HUES64 (cell line): Measurements from ENCODE around the gene LCN9.

ENCODE experiments used
- H3K27ac ChIP-seq: 2 replicates; pipeline ENCODE4 v1.7.0; 2013; ENCODE audit warnings: low read depth, low read length, inconsistent platforms
- H3K27me3 ChIP-seq: 2 replicates; pipeline ENCODE4 v1.6.1; 2013; ENCODE audit warnings: mild to moderate bottlenecking, low read length; ENCODE audit not compliant: insufficient read depth
- H3K36me3 ChIP-seq: 2 replicates; pipeline ENCODE4 v1.6.1; 2013; ENCODE audit warnings: mild to moderate bottlenecking, low read length; ENCODE audit not compliant: insufficient read depth
- H3K4me1 ChIP-seq: 2 replicates; pipeline ENCODE4 v1.6.1; 2013; ENCODE audit warnings: mild to moderate bottlenecking, low read length, moderate library complexity; ENCODE audit not compliant: insufficient read depth
- H3K4me3 ChIP-seq: 2 replicates; pipeline ENCODE4 v1.5.1; 2013; ENCODE audit warnings: mild to moderate bottlenecking, low read length, moderate library complexity
- H3K9ac ChIP-seq: 2 replicates; pipeline ENCODE4 v1.6.1; 2013; ENCODE audit warnings: mild to moderate bottlenecking, low read depth, low read length
- H3K9me3 ChIP-seq: 2 replicates; pipeline ENCODE4 v1.6.1; 2013; ENCODE audit warnings: low read depth, low read length; ENCODE audit not compliant: insufficient read depth
- WGBS: fragments of 150-250, 120-280 bp; methylation state at CpG from one replicate; pipeline ENCODE4 v1.1.7; 2013; ENCODE audit warnings: missing lambda C conversion rate; 5-methylcytosine and 5-hydroxymethylcytosine counted together

LCN9 gene

DNA sequence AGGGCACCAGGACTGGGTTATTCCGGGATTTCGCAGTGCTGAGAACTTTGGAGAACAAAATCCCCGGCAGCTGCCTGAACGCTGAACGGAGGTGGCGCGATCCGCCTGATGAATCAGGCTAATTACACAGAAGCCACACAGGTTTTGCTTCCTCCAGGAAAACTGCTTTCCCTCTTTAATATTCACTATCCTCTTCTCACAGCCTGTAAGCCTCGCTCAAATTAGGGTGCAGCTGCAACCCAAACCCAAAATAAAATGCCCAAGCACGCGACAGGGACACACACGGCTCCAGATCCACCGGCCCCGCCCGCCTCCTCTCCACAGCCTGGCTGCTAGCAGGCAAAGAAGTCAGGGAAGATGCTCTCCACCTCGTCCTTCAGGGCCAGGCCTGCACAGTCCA, 30.2 kb downstream of the LCN9 start:
- H3K36me3 ChIP-seq = no peaks in the 10 kb centered on the region
- H3K27me3 ChIP-seq = no peaks in the 10 kb centered on the region
- H3K9me3 ChIP-seq = no peaks in the 10 kb centered on the region
- H3K4me3 ChIP-seq = no peak overlapping the region
- 93% methylated on average over 16 of the region's 16 CpGs for WGBS
- no peak overlapping the region for H3K27ac ChIP-seq
- H3K4me1 ChIP-seq = no peaks in the 10 kb centered on the region
- no peak overlapping the region for H3K9ac ChIP-seq

DNA sequence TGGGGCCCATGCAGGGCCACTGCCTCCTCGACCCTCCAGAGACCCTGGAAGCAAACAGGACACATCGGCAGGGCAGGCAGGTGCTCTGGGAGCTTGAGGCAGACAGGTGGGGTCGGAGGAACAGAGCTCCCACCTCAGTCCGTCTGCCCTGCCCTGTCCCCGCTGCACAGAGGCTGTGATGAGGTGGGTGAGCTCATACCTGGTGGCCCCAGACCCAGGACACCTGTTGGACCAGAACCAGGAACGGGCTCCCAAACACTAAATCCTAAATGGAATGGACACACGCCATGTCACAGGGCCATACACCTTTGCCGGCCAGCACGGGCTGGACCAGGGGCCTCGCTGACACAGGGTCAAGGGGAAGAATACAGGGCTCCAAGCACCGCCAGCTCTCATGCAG, 30.7 kb downstream of the LCN9 start:
- Histone ChIP-seq H3K36me3 (no peaks in the 10 kb centered on the region), H3K9me3 (no peaks in the 10 kb centered on the region), H3K27me3 (no peaks in the 10 kb centered on the region), H3K27ac (no peak overlapping the region), H3K4me3 (no peak overlapping the region), H3K9ac (no peak overlapping the region), H3K4me1 (no peaks in the 10 kb centered on the region)
- 93% methylated on average over 11 of the region's 11 CpGs for WGBS

- Histone ChIP-seq H3K4me3 (no peak overlapping the region), H3K9ac (no peak overlapping the region), H3K27me3 (no peaks in the 10 kb centered on the region), H3K9me3 (no peaks in the 10 kb centered on the region), H3K36me3 (no peaks in the 10 kb centered on the region), H3K27ac (no peak overlapping the region), H3K4me1 (no peaks in the 10 kb centered on the region)
- 79% methylated on average over 18 of the region's 18 CpGs for WGBS
Measured at GRCh38 chr9:135694414-135694813, 31.3 kb downstream of the LCN9 start.

DNA sequence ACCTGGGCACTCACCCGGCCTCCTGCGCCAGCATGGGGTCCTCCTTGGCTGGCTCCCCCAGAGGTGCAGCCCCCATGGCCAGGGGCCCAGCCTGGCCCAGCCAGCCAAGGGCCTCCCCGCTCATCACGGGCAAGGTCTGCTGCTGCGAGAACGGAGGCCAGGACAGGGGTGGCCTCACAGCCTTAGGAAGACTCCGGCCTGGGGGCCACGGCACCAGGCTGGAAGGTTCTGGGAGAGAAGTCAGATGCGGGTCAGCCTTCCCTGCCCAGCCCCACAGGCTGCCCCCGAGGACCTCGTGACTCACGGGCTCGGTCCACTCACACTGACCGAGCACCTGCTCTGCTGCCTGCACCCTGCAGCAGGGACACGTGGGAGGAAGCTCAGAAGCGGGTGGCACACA, 31.9 kb downstream of the LCN9 start:
- Histone ChIP-seq H3K4me1 (no peaks in the 10 kb centered on the region), H3K27me3 (no peaks in the 10 kb centered on the region), H3K9ac (no peak overlapping the region), H3K36me3 (no peaks in the 10 kb centered on the region), H3K4me3 (no peak overlapping the region), H3K27ac (no peak overlapping the region), H3K9me3 (no peaks in the 10 kb centered on the region)
- 95% methylated on average over 16 of the region's 16 CpGs for WGBS

- Histone ChIP-seq H3K36me3 (no peaks in the 10 kb centered on the region), H3K9ac (no peak overlapping the region), H3K27ac (no peak overlapping the region), H3K4me1 (no peaks in the 10 kb centered on the region), H3K4me3 (no peak overlapping the region), H3K9me3 (no peaks in the 10 kb centered on the region), H3K27me3 (no peaks in the 10 kb centered on the region)
- 93% methylated on average over 12 of the region's 12 CpGs for WGBS
Measured at GRCh38 chr9:135695642-135696041, 32.5 kb downstream of the LCN9 start.

- H3K27me3 ChIP-seq = peaks cover 4% of the 10 kb centered on the region
- no peak overlapping the region for H3K4me3 ChIP-seq
- no peak overlapping the region for H3K9ac ChIP-seq
- H3K4me1 ChIP-seq = no peaks in the 10 kb centered on the region
- 93% methylated on average over 16 of the region's 16 CpGs for WGBS
- no peaks in the 10 kb centered on the region for H3K36me3 ChIP-seq
- no peak overlapping the region for H3K27ac ChIP-seq
- H3K9me3 ChIP-seq = no peaks in the 10 kb centered on the region
Measured at GRCh38 chr9:135696446-135696845, 33.3 kb downstream of the LCN9 start.

DNA sequence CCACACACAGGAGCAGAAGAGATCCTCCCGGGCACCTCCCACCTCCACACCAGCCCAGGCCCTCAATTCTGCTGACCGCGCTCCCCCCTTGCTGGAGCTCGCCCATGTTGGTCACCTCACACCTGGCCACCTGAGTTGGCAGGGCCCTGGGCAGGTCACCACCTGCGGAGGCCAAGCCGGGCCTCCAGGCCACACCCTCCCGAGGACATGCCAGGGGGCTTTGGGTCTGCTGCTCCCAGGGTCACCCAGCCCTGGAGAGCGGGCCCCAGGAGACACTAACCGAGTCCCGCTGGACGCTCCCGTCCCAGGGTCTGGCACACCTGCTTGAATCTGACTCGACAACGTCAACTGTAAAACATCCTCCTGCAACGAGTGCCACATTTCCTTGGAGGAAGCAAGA, 34.1 kb downstream of the LCN9 start:
- Histone ChIP-seq H3K4me1 (no peaks in the 10 kb centered on the region), H3K27ac (no peak overlapping the region), H3K9ac (no peak overlapping the region), H3K9me3 (no peaks in the 10 kb centered on the region), H3K36me3 (no peaks in the 10 kb centered on the region), H3K4me3 (no peak overlapping the region), H3K27me3 (peaks cover 10% of the 10 kb centered on the region)
- 92% methylated on average over 15 of the region's 15 CpGs for WGBS

GRCh38 chr9:135698236-135698635, 35.1 kb downstream of the LCN9 start:
- peaks cover 20% of the 10 kb centered on the region for H3K27me3 ChIP-seq
- WGBS = 90% methylated on average over 21 of the region's 21 CpGs
- H3K9me3 ChIP-seq = no peaks in the 10 kb centered on the region
- H3K4me1 ChIP-seq = no peaks in the 10 kb centered on the region
- no peak overlapping the region for H3K4me3 ChIP-seq
- no peak overlapping the region for H3K27ac ChIP-seq
- H3K36me3 ChIP-seq = no peaks in the 10 kb centered on the region
- no peak overlapping the region for H3K9ac ChIP-seq

GRCh38 chr9:135698767-135699166, 35.7 kb downstream of the LCN9 start:
- Histone ChIP-seq H3K9ac (no peak overlapping the region), H3K4me3 (no peak overlapping the region), H3K27me3 (peaks cover 25% of the 10 kb centered on the region), H3K27ac (no peak overlapping the region), H3K36me3 (no peaks in the 10 kb centered on the region), H3K9me3 (no peaks in the 10 kb centered on the region), H3K4me1 (no peaks in the 10 kb centered on the region)
- 82% methylated on average over 19 of the region's 19 CpGs for WGBS

DNA sequence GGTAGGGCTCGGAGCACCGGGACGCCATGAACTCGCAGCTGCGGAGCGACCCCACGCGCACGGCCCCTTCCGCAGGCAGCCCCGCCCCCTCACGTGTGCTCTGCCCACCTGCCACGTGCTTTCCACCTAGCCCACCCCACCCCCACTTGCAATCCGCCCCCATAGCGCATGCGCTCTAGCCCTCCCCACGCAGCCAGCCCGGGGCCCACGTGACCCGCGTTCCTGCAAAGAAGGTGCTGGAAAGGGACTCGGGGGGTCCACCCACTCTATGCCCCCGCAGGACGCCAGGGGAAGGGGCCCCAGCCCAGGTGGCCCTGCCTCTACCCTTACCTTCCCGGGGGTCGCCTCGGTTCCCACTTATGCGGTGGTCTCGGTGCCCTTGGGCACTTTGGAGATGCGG, 36.3 kb downstream of the LCN9 start, which contains the start of gene SOHLH1:
Gene SOHLH1, minus strand, starts transcription at position 42 of the 400 bp plus-strand sequence. Its CDS starts 14 bp downstream, at position 28.
- Histone ChIP-seq H3K27me3 (peaks cover 26% of the 10 kb centered on the region), H3K9ac (no peak within 1 kb of the TSS), H3K36me3 (no peaks in the 10 kb centered on the region), H3K4me1 (no peaks in the 10 kb centered on the region), H3K4me3 (no peak within 1 kb of the TSS), H3K9me3 (no peaks in the 10 kb centered on the region), H3K27ac (no peak within 1 kb of the TSS)
- 91% methylated on average over 30 of the region's 30 CpGs for WGBS

GRCh38 chr9:135700525-135700924, 37.4 kb downstream of the LCN9 start:
- Histone ChIP-seq H3K4me3 (no peak overlapping the region), H3K9ac (no peak overlapping the region), H3K4me1 (no peaks in the 10 kb centered on the region), H3K9me3 (no peaks in the 10 kb centered on the region), H3K27me3 (peaks cover 26% of the 10 kb centered on the region), H3K36me3 (no peaks in the 10 kb centered on the region), H3K27ac (no peak overlapping the region)
- 93% methylated on average over 15 of the region's 15 CpGs for WGBS
